GM12878 (cell line): ENCODE data around the gene GARIN5A.
"Not testable (repeated sequence)": the region's sequence is repeated elsewhere in the genome, so short reads cannot be mapped to it uniquely, and the experiment has no call there.

Experiments
- BACH1 ChIP-seq: fragments of 450-650 bp; IDR thresholded peaks from 2 replicates; pipeline ENCODE4 v1.6.1; 2017; ENCODE audit warnings: mild to moderate bottlenecking, borderline replicate concordance
- CHD1 ChIP-seq: IDR thresholded peaks from 2 replicates; pipeline ENCODE4 v1.6.1; 2012; ENCODE audit warnings: low read depth, low read length, improper control_type of control experiment
- EZH2 ChIP-seq: IDR thresholded peaks from 2 replicates; pipeline ENCODE4 v1.6.1; 2012; ENCODE audit warnings: low read depth, mild to moderate bottlenecking, control low read depth, inconsistent platforms, low read length, borderline replicate concordance; ENCODE audit not compliant: control insufficient read depth
- GABPA ChIP-seq: IDR thresholded peaks from 2 replicates; pipeline ENCODE4 v1.6.1; 2014; ENCODE audit warnings: antibody characterized with exemption, low read depth, mild to moderate bottlenecking, inconsistent platforms
- KDM1A ChIP-seq: fragments of 200-600 bp; sonication (generic); IDR thresholded peaks from 2 replicates; pipeline ENCODE4 v1.6.1; 2016; ENCODE audit warnings: borderline replicate concordance
- POLR2AphosphoS5 ChIP-seq: IDR thresholded peaks from 2 replicates; pipeline ENCODE4 v1.6.1; 2011; ENCODE audit warnings: mild to moderate bottlenecking, low read length, inconsistent platforms
- SMC3 ChIP-seq: IDR thresholded peaks from 2 replicates; pipeline ENCODE4 v1.6.1; 2011; ENCODE audit warnings: low read length, improper control_type of control experiment, borderline replicate concordance
- ZNF24 ChIP-seq: fragments of 450-650 bp; IDR thresholded peaks from 2 replicates; pipeline ENCODE4 v1.6.1; 2017; ENCODE audit warnings: antibody characterized with exemption, mild to moderate bottlenecking
- TF ChIP-seq, protein P1 (sequence below): IDR thresholded peaks from 2 replicates; pipeline ENCODE4 v1.6.1; 2011; ENCODE audit warnings: low read depth, low read length, improper control_type of control experiment, borderline replicate concordance
- TF ChIP-seq, protein P2 (sequence below): fragments of 450-650 bp; IDR thresholded peaks from 2 replicates; pipeline ENCODE4 v1.6.1; 2017; ENCODE audit warnings: mild to moderate bottlenecking

DNA sequence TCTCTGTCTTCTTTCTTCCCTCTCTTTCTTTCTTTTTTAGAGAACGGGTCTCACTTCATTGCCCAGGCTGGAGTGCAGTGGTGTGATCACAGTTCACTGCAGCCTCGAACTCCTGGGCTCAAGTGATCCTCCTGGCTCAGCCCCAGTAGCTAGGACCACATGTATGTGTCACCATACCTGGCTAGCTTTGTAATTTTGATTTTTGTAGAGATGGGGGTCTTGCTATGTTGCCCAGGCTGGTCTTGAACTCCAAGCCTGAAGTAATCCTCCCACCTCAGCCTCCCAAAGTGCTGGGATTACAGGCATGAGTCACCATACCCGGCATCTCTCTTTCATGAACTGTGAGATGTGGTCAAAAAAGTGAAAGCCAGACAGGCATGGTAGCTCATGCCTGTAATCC lies 3.3 kb downstream of the GARIN5A start:
- TF ChIP-seq BACH1, SMC3, ZNF24, GABPA, EZH2, KDM1A, POLR2AphosphoS5, CHD1: not testable (repeated sequence)
- TF ChIP-seq, protein P1, sequence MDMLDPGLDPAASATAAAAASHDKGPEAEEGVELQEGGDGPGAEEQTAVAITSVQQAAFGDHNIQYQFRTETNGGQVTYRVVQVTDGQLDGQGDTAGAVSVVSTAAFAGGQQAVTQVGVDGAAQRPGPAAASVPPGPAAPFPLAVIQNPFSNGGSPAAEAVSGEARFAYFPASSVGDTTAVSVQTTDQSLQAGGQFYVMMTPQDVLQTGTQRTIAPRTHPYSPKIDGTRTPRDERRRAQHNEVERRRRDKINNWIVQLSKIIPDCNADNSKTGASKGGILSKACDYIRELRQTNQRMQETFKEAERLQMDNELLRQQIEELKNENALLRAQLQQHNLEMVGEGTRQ = not testable (repeated sequence)
- TF ChIP-seq, protein P2, sequence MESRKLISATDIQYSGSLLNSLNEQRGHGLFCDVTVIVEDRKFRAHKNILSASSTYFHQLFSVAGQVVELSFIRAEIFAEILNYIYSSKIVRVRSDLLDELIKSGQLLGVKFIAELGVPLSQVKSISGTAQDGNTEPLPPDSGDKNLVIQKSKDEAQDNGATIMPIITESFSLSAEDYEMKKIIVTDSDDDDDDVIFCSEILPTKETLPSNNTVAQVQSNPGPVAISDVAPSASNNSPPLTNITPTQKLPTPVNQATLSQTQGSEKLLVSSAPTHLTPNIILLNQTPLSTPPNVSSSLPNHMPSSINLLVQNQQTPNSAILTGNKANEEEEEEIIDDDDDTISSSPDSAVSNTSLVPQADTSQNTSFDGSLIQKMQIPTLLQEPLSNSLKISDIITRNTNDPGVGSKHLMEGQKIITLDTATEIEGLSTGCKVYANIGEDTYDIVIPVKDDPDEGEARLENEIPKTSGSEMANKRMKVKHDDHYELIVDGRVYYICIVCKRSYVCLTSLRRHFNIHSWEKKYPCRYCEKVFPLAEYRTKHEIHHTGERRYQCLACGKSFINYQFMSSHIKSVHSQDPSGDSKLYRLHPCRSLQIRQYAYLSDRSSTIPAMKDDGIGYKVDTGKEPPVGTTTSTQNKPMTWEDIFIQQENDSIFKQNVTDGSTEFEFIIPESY = not testable (repeated sequence)
